C1 segment of cervical spinal cord (tissue), 14 donors: ENCODE measurements around the gene TNFAIP8L1.

Source experiments
- DNase-seq, 14 donors: peaks; one replicate each; lab custom pipeline; 2025; lab: John Stamatoyannopoulos, UW

TNFAIP8L1 gene

DNA sequence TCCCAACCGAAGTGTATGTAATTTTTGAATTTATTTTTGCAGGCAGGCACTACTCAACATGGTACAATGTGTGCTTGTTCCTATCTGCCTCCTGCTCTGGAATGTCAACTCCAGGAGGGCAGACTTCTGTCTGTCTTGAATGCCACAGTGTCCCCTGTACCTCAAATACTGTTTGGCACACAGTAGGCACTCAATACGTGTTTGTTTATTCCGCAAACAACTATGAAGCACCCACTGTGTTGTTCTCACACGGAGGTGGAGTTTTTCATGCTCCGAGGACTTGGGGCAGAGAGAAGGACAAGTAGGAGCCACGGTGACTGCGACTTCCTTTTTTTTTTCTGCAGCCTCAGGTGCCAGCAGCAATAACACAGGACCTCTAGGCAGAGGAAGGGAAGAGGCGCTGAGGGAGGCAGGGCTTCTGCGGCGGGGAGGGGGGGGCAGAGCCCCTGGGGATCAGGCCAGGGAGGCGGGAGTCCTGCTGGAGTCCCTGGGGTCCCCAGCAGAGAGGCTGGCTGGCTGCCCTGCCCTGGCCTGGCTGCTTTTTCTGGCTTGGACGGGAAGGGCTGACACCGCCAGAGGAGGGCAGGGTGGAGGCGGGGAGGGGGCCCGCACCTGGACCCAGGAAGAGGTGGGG is 29.3 kb upstream of the TNFAIP8L1 start:
- DNase-seq = peak in 4 of 14 donors; percentile 6 to 32 (median 13)

DNA sequence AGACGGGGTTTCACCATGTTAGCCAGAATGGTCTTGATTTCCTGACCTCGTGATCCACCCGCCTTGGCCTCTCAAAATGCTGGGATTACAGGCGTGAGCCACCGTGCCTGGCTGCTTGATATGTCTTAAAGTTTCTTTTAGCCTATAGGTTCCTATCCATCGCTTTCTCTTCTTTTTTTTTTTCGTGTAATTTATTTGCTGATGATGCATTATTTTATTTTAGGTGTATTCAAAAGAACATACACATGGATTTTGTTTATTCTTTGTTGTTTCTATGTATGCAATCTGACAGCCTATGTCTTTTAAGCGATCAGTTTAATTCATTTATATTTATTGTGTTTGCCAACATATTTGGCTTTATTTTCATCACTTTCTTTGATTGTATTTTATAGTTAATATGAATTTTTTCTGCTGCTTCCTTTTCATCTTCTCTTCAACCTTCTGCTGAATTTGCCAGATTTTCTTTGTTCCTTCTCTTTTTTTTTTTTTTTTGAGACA is 26.0 kb upstream of the TNFAIP8L1 start:
- no peak for DNase-seq

DNA sequence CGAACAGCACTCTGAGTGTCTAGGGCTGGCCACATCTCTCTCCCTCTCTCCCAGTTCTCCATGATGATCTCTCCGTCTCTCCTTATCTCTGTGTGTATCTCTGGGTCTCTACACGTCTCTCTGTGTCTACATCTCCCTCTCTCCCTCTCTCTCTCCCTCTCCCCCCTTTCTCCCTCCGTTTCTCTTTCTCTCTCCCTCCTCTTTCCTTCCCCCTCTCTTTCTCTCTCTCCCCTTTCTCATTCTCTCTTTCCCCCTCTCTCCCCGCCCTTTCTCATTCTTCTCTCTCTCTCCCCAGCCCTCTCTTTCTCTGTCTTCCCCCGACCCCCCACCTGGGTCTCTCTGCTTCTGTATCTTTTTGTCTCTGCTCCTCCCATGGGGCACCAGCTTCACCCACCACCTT is 21.3 kb upstream of the TNFAIP8L1 start:
- no peak for DNase-seq

DNA sequence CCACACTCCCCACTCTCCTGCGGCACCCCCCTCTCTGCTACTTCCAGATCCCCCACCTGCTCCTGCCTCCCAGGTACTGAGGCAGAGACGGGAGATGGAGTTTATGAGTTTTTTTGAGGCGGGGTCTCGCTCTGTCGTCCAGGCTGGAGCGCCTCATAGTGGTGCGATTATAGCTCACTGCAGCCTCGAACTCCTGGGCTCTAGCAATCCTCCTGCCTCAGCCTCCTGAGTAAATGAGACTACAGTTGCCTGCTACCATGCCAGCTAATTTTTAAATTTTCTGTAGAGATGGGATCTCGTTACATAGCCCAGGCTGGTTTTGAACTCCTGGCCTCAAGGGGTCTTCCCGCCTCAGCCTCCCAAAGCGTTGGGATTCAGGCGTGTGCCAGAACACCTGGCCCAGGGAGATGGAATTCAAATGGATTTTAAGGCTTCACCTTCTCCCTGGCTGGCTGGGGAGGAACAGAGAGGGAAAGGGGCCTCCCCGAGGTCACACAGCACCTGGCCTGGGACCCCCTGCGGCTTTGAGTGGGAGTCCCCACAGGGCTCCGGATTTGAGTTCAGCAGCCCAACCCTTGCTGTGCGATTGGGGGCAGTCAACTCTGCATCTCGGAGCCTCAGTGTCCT is 19.5 kb upstream of the TNFAIP8L1 start:
- DNase-seq = no peak

DNA sequence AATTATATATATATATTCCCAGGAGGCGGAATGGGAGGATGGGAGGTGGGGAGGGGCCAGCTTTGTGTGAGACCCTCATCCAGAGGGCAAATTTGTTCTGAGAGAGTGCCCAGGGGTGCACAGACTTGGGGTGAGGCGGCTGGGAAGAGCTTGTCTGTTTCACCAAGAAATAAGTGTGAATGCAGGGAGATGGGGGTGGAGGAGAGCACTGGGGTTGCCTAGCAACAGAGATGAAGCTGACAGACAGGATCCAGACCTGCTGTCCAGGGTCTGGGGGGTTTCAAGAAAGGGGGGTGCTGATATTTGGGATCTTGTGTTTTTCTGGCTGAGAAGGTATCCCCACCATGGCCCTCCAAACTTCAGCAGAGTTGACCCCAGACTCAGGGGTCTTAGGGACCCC is 18.6 kb upstream of the TNFAIP8L1 start:
- no peak for DNase-seq

DNA sequence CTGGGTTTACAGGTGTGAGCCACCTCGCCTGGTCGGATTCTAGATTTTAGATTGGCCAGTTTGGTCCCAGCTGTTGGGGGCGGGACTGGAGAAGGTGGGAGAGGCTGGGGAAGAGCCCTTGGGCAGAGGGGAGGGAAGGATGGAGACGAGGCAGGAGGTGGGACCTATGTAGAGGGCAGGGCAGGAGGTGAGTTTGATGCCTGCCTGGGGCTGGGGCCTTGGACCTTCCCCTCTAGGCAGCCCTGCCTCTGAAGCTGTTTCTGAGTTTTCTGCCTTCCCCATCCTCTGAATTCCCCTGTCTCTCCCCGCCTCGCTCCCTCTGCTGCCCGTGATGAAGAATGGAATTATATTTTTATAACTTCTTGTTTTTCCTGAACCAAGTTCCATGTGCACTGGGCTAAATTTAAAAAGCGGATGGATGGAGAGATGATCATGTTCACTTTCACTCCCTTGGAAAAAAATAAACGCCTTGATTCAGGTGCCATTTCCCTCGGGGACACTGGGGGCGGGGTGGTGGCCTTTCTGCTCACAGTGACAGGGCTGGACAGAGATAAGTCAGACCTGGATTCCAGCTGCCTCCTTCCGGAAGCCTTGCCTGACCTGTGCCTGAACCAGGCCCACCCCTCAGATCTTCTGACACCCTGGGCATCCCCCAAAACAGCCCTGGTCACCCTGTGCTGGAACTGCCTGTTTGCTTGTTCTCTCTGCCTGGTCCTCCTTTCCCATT is 16.5 kb upstream of the TNFAIP8L1 start:
- DNase-seq = no peak

DNA sequence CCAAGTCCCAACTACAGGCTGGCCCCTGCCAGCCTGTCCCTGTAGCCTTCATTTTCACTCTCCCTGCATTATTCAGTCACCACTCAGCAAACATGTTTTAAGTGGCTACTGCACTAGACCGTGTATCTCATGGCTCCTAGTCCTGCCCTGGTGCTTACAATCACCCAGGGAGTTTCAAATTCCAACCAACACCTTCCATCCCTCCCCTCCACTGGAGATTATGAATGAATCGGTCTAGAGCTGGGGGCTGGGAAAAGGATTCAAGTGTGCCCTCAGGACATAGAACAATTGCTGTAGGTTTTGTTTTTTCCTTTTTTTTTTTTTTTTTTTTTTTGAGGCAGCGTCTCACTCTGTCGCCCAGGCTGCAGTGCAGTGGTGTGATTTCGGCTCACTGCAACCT is 15.0 kb upstream of the TNFAIP8L1 start:
- no peak for DNase-seq

DNA sequence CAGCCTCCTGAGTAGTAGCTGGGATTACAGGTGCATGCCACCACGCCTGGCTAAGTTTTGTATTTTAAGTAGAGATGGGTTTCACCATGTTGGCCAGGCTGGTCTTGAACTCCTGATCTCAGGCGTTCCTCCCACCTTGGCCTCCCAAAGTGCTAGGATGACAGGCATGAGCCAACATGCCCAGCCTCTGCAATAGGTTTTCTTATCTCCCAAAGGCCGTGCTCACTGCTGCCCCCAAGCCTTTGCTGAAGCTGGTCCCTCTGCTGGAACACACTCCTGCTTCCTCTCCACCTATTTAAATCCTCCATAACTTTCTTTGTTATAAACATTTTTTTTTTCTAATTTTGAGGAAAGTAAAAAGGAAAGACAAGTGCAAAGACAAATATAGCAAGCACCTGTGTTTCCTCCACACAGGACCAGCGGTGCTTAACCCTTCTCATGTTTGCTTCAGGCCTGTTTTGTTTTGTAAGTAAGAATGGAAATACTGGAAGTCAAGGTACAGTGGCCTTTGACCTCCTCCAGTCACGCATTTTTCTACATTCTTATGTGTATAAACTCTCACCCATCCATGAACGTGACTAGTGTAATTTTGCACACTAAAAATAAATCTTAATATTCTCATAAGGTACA is 14.5 kb upstream of the TNFAIP8L1 start:
- DNase-seq = no peak

DNA sequence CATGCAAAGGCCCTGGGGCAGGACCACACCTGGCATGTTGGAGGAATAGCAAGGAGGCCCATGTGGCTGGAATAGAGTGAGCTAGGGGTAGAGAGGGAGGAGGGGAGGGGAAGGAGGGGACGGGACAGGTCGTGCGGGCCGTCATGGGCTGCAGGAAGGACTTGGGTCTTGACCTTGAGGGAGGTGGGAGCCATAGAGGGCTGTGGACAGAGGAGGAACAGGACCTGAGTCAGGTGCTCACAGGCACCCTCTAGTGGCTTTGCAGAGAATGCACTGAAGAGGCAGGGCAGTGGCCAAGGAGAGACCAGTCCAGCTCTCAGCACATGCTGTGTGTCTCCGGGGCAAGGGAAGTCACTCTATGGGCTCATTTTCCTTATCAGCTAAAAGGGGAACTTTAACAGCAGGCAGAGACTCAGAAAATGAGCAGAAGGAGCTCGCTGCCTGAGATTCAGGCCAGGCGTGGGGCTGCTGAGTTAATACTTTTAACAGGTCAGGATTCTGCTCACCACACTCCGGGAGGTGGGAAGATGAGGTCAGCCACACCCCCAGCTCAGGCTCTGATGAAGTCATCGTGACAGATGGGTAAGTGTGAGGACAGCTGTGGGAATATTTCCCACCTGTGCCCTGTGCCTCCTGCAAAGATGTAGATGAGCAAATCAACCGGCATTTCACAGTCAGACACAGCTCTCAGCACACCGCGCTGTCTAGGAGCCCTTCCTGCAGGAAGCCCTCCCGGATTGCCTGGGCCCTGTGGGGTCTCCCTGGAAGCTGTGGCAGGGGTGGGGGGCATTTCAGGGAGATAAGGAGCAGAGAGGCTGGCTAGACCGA is 6.0 kb upstream of the TNFAIP8L1 start:
- peak in 10 of 14 donors; percentile 1 to 39 (median 24) for DNase-seq

DNA sequence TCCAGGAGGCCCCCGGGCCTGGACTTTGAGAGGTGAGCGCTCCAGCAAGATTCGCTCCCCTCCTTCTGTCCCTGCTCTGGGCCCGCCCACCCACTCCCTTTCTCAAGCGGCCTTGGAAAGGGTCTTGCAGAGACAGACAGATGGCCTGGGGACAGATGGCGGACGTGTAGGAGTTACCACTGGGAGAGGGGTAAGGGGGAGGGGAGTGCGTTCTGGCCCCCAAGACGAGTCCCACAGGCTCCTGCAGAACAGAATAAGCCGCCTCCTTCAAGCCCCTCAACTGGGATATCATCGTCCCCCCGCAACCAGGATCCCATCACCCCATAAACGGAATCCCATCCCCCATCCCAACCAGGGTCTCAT is 3.6 kb upstream of the TNFAIP8L1 start:
- DNase-seq = no peak

DNA sequence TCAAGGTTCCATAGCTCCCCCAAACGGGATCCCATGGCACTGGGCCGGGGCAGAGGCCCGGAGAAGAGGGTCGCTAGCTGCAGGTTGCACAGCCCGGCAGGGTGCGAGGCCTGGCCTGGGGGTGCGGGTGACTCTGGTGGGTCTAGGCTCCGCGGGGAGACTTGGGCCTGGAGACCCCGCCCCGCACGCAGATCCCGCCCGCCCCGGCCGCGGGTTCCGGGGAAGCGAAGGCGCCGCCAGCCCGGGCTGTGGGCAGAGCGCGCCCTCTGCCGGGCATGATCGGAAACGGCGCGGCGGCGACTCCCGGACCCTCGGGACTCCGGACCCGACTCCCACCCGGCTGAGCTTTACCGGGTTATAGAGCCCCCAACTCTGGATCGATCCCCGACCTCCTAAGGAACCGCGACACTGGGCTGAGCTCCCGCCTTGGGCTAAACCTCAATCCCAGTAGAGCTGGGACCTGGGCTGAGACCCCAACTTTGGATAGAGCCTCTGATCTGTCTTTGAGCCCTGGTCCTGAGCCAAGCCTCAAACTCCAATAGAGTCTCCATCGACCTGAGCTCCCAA is 3.1 kb upstream of the TNFAIP8L1 start:
- peak in 7 of 14 donors; percentile 17 to 71 (median 29) for DNase-seq

DNA sequence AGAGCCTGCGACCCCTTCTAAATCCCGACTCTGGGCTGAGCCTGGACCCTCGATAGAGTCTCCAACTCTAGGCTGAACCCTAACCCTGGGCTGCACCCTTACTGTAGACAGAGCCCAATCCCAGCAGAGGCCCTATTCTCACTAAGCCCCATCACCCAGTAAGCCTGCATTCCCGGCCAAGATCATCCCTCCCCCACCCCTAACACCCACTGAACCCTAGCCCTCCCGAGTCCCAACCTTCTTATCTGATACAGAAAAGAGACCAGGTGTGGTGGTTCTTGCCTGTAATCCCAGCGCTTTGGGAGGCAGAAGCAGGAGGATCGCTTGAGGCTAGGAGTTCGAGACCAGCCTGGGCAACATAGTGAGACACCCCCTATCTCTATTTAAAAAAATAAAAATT is 2.6 kb upstream of the TNFAIP8L1 start:
- no peak for DNase-seq

DNA sequence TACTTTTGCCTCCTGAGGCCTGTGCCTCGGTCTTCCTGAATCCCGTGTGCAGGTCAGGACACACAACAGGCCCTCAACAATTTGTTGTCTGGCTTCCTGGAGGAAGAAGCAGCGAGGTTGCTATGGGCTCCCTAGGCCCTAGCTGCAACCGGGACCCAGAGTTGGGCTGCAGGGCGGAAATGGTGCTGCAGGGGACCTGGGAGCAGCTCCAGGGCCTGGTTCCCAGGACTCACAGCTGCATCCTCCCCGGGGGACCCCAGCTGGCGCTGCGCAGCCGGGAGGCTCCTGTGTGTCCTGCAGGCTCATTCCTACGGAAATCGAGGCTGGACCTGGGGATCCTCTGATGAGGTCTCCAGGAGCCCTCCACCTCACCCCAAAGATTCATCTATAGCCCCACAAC is 999 bp upstream of the TNFAIP8L1 start:
- DNase-seq = no peak

DNA sequence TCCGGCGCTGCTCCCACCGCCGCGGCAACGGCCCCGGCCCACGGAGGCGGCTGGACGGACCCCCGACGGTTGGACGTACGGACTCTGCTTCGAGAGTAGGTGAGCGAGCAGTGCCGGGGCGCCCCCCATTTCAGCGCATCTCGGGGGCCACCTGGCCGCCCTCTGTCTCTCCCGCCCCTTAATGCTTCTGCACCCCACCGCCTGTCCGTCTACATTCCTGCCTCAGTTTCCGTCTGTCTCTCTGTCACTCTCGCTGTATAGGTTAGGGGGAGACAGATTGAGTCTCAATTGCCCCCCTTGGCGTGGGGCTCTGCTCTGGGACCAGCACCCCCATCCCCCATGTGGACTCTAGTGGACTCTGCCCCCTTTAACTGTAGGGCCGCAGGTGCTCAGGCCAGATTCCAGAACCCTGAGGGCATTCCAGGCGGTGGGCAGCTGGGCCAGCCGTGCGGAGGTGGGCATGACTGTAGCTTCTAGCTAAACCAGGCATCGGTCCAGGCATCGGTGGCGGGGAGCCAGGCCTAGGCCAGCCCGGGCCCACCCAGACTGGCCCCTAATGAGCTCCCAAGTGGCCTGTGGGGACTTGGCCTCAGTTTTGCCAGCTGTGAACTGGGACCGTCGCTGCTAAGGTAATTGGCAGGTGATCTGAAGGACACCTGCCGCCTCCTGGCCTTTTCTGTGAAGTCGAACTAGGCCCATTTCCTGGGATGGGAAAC is 373 bp downstream of the TNFAIP8L1 start:
- DNase-seq = peak in 2 of 14 donors; percentile 13 to 33

DNA sequence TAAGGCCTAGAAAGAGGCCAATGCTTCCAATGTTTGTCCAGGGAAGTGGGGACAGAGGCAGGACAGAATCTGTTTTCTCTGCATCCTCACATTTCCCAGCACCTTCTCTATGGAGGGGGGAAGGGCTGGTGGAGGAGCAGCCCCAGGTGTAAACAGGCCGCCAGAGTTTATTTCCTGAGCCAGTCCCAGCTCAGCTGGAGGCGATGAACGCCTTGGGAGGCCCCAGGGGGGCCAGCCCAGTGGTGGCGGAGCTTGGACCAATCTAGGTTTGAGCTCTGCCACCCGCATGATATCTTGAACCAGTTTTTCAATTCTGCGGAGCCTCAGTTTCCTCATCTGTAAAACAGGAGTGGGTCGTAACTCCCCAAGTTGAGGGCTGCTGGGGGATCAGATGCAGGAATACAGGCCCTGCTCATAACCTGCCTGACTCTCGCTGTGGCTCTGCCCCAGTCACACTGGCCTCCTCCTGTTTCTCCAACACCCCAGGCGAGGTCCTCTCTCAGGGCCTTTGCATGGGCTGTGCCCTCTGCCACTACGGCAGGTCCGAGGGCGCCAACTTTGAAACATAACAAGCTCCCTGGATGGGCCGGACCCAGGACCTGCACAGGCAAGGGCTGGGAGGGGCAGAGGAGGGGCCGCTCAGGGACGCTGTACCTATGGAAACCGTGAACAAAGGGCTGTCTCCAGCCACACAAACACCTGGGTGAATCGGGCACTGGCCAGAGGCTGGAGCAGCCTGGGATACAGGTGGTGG is 1.1 kb downstream of the TNFAIP8L1 start:
- no peak for DNase-seq

DNA sequence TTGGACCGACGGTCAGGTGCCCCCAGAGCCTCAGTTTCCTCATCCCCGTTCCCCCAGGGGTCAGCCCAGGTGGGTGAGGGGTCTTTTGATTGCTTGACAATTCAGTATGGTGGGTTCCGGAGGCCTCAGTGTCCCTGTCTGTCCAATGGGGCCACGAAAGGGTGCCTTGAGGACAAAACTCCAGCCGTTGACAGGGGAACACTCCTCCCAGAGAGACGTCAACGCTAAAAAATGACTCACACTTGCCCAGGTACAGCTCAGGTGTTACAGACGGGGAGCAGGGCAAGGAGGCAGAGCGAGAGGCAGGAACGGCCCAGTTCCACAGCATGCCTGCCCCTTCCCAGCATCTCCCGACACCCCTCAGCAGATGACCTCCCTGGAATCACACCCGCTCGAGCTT is 1.8 kb downstream of the TNFAIP8L1 start:
- DNase-seq = no peak

DNA sequence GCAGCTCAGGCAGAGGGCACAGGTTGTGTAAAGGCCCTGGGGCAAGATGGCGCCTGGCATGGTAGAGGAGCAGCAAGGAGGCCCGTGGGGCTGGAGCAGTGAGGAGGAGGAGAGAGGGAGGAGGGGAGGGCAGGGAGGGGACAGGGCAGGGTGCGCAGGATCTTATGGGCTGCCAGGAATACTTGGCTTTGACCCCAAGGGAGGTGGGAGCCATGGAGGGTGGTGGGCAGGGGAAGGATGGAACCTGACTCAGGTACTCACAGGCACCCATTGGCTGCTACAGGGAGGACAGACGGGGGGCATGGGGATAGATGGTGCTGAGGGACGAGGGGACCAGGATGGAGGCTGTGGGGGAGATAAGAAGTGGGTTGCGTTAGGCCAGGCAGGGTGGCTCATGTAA is 3.3 kb downstream of the TNFAIP8L1 start:
- no peak for DNase-seq

DNA sequence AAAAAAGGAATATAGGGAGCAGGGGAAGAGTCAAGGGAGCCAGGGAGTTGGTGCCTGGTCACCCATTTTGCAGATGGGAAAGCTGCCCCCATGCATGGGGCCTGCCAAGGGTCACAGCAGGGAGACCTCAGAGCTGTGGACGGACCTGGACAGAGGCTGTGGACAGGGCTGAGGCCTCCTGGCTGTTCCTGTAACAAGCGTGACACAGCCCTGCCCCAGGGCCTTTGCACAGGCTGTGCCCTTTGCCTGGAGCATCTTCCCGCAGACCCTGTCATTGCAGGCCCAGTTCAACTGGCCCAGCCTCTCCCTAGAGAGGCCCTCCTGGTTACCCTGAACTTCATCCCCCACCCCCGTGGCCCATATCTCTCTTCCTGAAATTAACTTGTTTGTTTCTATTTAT is 6.4 kb downstream of the TNFAIP8L1 start:
- no peak for DNase-seq
